CD4-positive, alpha-beta T cell treated with Interferon alpha-2 for 1 hour (primary cell): ENCODE data around the gene FAM135A.
"Not testable (repeated sequence)": the region's sequence is repeated elsewhere in the genome, so short reads cannot be mapped to it uniquely, and the experiment has no call there.

Source experiments
- DNase-seq, 2 donors: peaks; one replicate each; pipeline ENCODE4 v3.0.0-alpha.2; 2020 to 2022

The FAM135A gene

GRCh38 chr6:70396796-70397729, 16.2 kb upstream of the FAM135A start:
- no peak for DNase-seq

DNA sequence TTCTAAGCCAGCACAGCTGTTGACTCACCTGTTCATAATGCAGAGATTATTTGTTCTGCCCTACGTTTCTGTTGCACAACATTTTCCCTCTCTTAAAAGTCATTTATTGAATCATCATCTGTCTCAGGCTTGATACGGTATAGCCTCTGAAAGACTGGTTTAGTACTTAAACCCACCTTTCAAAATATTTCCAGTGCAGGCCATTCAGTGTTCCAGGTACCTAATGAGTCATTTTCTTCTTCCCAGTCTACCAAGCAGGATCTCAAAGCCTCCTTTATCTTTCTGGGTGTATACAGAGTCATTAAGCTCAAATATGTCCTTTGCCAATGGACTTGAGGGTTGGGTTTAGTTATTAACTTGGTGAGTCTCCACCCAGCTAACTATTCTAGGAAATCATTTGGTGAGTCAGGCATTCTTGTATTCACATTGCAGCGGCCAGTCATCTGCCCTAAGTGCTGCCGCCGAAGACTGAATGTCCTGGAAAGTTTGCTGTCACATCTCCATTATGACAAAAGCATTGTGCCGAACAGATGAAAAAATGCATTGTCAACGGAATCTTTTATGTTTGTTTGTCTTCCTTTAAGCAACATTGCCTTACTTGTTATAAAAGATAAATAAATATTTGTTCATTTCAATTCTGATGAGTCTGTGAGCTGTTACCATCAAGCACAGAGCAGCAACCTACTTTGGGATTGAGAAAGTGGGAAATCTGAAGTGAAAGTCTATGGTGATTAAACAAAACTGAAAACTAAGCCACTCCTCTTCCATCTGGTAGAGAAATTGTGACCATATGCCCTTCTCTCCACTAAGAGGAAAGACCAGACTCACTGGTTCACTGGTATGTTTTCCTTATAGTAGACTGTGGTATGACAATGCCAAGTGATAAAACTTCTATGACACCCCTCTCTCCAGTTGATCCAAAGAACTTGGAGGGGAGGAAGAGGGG, 14.3 kb upstream of the FAM135A start:
- no peak for DNase-seq

GRCh38 chr6:70404658-70405057, 8.7 kb upstream of the FAM135A start:
- DNase-seq, result no peak

DNA sequence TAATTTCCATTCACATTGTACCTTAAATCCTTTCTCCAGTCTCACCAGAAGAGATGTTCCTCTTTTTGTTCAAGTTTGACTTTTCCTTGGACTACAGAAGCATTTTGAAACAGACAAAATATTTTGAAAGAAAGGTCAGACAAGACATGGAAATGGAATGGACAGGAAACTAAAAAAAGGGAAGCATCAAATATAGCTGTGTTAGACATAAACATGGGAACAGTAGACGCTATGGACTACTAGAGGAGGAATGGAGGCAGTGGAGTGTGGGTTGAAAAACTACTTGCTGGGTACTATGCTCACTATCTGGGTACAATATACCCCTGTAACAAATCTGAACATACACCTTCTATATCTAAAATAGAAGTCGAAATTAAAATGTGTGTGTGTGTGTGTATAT, 4.1 kb upstream of the FAM135A start:
- no peak for DNase-seq

DNA sequence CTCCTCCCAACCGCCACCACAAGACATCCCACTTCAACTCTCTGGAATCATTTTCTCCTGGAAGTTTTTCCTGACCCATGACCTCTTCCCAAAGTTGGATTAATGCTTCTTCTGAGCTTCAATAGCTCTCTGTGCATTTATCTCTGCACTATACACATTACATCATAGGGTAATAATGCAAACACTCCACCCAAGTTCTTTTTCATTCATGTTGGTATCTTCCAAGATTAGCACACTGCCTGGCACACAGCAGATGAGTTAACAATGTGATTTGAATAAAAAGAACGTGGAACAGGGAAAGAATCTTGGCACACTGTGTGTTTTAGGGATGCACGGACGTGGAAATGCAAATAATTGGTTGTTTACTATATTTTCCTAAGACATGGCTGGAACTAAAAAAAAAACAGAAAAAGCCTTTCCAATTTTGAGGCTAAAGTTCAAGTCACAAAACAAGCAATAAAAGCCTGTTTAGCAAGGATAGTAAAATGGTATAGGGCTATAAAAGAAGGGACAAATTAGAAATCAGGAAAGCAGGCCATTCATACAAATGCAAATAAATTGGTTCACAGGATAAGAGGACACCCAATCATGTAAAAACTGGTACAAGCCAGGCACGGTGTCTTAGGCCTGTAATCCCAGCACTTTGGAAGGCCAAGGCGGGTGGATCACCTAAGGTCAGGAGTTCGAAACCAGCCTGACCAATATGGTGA, 1.6 kb upstream of the FAM135A start:
- DNase-seq, result no peak

DNA sequence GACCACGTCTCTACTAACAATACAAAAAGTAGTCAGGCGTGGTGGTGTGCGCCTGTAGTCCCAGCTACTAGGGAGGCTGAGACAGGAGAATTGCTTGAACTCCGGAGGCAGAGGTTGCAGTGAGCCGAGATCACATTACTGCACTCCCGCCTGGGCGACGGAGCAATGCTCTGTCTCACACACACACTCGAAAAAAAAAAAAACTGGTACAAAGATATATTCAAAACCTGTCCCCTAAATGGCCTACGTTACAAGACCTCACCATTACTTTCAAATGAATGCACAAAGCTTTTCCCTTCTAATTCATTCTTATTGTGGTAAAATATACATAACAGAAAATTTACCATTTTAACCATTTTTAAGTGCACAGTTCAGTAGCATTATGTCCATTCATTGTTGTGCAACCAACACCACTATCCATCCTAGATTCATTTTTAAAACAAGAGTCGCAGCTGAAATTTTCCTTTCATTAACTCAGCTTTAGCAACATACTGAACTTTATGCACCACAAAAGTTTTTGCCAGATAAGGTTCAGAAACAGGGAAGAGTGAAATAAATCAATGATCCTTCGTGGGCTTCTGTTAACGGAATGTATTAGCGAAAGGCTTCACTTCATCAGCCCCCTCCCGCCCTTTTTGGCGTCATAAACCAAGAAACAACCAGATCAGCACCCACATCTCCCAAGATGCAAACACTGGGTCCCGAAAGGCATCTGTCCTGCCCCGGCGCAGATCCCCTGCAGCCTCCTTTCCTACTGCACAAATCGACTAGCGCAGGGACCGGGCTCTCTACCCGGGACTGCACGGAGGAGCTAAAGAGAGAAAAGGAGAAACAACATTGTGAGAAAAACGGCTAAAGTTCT, 825 bp upstream of the FAM135A start:
- DNase-seq, result no peak

DNA sequence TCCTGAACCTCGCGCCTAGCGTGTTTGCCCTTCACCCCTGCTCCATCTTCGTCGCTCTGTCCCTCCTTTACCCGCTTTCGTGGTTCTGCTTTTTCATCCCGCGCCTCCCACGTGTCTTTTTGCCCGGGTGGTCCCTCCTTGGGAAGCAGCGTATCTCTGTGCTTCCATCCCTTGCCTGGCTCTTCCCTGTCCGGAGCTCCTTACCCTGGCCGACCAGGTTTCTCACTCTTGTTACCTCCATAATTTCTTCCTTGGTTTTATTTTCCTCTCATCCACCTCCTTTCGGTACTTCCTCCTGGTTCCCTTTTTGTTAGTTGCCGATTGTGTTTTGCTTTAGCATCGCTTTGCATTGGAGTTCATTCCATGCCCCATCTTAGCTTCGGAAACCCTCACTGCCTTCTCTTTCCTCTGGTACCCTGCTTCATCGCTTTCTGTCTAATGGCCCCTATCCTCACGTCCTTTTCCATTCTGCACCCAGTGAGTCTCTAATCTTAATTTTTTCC, 735 bp downstream of the FAM135A start:
- peak in 1 of 2 donors; percentile 8 for DNase-seq

GRCh38 chr6:70414813-70415212, 1.5 kb downstream of the FAM135A start:
- no peak for DNase-seq

DNA sequence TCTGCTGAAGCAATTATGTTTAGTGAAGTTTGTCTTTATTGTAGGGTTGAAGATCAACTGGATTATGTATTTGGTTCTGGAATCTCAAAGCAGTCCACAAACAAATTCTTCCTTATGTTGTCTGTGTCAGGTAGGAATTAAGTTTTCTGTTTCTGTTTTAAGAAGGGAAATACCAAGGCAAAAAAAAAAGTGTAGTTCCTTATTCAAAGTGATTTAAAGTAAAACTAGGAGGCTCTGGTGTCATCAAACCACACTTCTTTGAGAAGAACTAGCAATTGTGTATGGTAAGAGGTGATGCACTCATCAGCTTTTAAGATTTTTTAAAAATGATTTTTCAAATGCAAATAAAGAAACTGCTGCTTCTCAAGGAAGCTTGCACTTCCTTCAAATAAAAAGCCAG, 1.9 kb downstream of the FAM135A start:
- DNase-seq, result peak in 1 of 2 donors; percentile 17

GRCh38 chr6:70415660-70416059, 2.4 kb downstream of the FAM135A start:
- no peak for DNase-seq

- no peak for DNase-seq
These were observed 8.2 kb downstream of the FAM135A start for GRCh38 chr6:70421509-70421908.

GRCh38 chr6:70423189-70424134, 10.2 kb downstream of the FAM135A start:
- DNase-seq, result no peak

GRCh38 chr6:70424291-70424690, 11.0 kb downstream of the FAM135A start:
- no peak for DNase-seq

GRCh38 chr6:70436320-70436719, 23.0 kb downstream of the FAM135A start:
- no peak for DNase-seq

- DNase-seq, result no peak
These were observed 31.7 kb downstream of the FAM135A start for GRCh38 chr6:70445001-70445400.

DNA sequence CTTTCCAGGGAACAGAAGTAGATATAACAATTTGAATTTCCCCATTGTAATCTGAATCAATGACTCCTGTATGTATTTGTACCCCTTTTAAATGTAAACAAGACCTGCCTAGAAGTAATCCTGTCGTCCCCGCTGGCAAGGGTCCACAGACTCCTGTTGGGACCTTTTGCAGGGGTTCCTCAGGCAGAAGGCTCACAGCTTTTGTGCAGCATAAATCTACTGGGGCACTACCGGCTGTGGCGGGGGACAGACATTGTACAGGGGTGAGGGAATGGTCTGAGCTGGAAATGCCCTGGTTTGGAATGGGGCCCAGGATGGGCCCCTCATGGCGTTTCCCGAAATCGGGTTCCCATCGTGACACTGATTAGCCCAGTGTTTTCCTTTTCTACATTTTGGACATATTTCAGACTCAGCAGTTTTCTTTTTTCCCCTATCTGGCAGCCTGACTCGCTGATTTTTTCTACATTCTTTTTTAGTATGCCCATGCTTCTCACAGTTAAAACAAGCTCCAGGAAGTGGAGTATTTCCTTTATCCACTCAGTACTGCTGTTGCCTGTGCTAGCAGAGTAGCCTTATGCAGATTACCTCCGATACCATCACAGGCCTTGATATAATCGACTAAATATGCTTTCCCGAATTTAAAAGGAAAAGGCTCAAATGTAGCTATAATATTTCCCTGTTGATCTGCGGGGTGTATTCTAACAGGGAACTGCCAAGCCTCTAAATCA, 34.2 kb downstream of the FAM135A start:
- not testable (repeated sequence) for DNase-seq

DNA sequence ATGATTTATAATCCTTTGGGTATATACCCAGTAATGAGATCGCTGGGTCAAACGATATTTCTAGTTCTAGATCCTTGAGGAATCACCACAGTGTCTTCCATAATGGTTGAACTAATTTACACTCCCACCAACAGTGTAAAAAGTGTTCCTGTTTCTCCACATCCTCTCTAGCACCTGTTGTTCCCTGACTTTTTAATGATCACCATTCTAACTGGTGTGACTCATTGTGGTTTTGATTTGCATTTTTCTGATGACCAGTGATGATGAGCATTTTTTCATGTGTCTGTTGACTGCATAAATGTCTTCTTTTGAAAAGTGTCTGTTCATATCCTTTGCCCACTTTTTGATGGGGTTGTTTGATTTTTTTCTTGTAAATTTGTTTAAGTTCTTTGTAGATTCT, 40.6 kb downstream of the FAM135A start:
- not testable (repeated sequence) for DNase-seq

- DNase-seq, result no peak
These were observed 43.4 kb downstream of the FAM135A start for GRCh38 chr6:70456735-70457134.

DNA sequence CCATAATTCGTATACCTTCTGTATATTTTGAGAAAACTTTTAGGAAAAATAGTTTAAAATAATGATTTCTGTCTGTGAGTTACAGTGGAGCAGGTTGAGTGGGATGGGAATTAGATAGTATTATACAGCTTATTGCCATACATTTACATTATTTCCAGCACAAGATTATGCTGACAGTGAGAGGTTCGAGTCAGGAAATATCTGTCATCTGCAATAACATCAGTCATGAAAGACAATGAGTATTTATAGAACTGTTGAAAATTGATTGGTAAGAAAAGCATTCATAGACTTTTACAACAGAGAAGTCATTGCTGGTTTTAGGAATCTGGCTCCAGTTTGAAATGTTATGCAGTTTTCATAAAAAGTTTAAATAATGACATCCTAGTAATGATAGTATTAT, 45.9 kb downstream of the FAM135A start:
- DNase-seq, result no peak

DNA sequence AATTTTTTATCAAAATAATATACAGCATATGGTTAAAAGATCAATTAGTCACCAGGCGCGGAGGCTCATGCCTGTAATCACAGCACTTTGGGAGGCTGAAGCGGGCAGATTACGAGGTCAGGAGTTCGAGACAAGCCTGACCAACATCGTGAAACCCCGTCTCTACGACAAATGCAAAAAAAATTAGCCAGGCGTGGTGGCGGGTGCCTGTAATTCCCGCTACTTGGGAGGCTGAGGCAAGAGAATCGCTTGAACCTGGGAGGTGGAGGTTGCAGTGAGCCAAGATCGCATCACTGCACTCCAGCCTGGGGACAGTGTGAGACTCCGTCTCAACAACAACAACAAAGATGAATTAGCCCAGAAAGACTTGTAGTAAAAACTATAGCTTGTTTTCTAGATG, 46.4 kb downstream of the FAM135A start:
- not testable (repeated sequence) for DNase-seq
